Transverse colon (tissue), 3 donors: ENCODE measurements around the gene DSCAM.

Source experiments
- EP300 ChIP-seq: sonication (generic); formaldehyde crosslinking; IDR thresholded peaks from one replicate; pipeline ENCODE4 v1.6.1; 2017; ENCODE audit warnings: antibody characterized with exemption, low read depth
- TF ChIP-seq, protein P1 (sequence below), 5 experiments: fragments of 200-600 bp in 3 of 5; fragments of 450-650 bp in 2 of 5; sonication (generic) in 3 of 5; IDR thresholded peaks; 1 replicate in 2 of 5; 2 replicates in 3 of 5; pipeline ENCODE4 v1.5.1; 2016 to 2017; ENCODE audit warnings: antibody characterized with exemption in 5 of 5, inconsistent platforms in 3 of 5, mild to moderate bottlenecking in 2 of 5, moderate library complexity in 1 of 5

DNA sequence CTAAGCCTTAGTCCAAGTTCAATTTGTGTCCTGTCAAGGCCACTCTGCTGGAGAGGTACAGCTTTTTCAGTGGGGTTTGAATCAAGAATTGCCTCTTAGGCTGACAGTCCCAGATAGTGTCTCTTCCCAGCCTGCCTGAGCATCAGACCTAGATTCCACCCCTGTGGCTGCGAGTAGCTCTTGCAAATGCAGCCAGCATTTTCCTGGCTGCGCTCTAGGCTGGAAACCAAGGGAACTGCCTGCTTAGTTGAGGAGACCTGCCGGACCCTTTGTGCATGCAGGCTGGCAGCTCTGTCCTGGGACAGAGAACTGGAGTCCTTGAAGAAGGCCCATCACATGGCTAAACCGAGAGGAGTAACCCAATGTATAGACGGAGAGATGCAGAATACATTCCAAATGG is 686.0 kb downstream of the DSCAM start:
- no peak for TF ChIP-seq EP300
- TF ChIP-seq, protein P1, sequence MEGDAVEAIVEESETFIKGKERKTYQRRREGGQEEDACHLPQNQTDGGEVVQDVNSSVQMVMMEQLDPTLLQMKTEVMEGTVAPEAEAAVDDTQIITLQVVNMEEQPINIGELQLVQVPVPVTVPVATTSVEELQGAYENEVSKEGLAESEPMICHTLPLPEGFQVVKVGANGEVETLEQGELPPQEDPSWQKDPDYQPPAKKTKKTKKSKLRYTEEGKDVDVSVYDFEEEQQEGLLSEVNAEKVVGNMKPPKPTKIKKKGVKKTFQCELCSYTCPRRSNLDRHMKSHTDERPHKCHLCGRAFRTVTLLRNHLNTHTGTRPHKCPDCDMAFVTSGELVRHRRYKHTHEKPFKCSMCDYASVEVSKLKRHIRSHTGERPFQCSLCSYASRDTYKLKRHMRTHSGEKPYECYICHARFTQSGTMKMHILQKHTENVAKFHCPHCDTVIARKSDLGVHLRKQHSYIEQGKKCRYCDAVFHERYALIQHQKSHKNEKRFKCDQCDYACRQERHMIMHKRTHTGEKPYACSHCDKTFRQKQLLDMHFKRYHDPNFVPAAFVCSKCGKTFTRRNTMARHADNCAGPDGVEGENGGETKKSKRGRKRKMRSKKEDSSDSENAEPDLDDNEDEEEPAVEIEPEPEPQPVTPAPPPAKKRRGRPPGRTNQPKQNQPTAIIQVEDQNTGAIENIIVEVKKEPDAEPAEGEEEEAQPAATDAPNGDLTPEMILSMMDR (IDR thresholded peaks at IDR 0.05): no peak
